Subcutaneous adipose tissue (tissue), 4 donors: ENCODE measurements around the gene GAREM2. TPM values are rescaled to one million over a fixed set of nuclear protein-coding genes. Genes with fewer than 3 reads are reported as not detected.

Experiments
- CTCF ChIP-seq: fragments of 450-650 bp; IDR thresholded peaks from one replicate; pipeline ENCODE4 v1.5.1; 2016; ENCODE audit warnings: low read depth, mild to moderate bottlenecking, control low read depth, antibody characterized with exemption, moderate library complexity
- total RNA-seq, 4 donors: library from RNA; depleted of rRNA; stranded (reverse); fragments of >200 nt; gene quantifications; one replicate each; pipeline ENCODE4 v1.1.0, GENCODE V29; 2016

GAREM2 gene
- total RNA-seq = 1 to 10 TPM in 2 of 4 donors, under 1 TPM in 2; 0.75 to 1.4 (median 1.0) TPM

- TF ChIP-seq CTCF = no peak
These were observed at the start of gene GAREM2 for GRCh38 chr2:26172871-26173775. TSS of gene GAREM2 (plus strand) at chr2:26173088. CDS start at chr2:26173221, 133 bp downstream.

GRCh38 chr2:26123426-26123825 lies 49.5 kb upstream of the GAREM2 start:
- TF ChIP-seq CTCF = no peak

GRCh38 chr2:26126074-26126473 lies 46.8 kb upstream of the GAREM2 start:
- TF ChIP-seq CTCF = no peak

- no peak for TF ChIP-seq CTCF
These were observed 44.7 kb upstream of the GAREM2 start for GRCh38 chr2:26128176-26128575.

- TF ChIP-seq CTCF = no peak
These were observed 42.1 kb upstream of the GAREM2 start for GRCh38 chr2:26130763-26131162.

- no peak for TF ChIP-seq CTCF
These were observed 36.4 kb upstream of the GAREM2 start for GRCh38 chr2:26136451-26136850.

GRCh38 chr2:26139269-26140183 lies 33.4 kb upstream of the GAREM2 start:
- no peak for TF ChIP-seq CTCF
